ENCODE measurements around the gene MIER2. TPM values are rescaled to one million over a fixed set of nuclear protein-coding genes. Genes with fewer than 3 reads are reported as not detected.

MIER2 gene
- polyA plus RNA-seq, 3 donors, result 3.6 to 21.9 (median 6.9) TPM

DNA sequence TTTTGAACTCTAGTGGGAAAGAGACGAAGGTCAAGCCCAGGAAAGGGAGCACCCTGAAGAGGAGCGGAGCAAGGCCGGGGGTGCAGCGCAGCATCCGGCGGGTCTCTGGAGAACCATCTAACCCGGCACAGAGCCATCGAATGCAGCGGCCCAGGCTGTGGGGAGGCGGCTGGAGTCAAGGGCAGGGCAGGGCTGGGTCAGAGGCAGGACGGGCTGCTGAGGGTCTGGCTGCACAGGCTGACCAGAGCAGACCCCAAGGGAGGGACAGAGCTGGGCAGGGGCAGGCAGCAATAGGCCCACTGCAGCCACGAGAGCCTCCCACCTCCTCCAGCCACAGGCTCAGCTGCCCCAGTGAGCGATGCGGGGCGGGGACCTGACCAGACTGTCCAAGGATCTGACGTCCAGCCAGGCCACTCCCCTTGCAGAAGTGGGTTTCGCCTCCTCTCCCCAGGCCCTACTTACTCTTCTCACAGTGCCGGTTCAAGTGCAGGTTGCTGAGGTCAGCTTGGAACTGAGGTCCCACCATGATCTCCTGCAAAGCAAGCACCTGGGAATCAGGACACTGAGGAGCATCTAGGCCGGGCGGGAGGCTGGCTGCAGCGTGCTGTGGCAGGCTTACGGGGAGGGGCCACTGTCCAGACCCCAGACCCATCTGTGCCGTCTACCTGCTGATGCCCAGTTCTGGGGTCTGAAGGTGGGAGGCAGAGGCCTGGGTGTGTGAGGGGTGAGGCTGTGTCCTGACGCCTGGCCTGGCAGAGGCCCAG is 19.2 kb downstream of the MIER2 start:
- Histone ChIP-seq H3K4me1 (ENCODE audit: control insufficient read depth in 1 of 2, insufficient read depth in 2 of 2, low read length in 2 of 2) (no peaks in the 10 kb centered on the region), H2AFZ (ENCODE audit: insufficient read depth, low read depth, low read length, poor library complexity, severe bottlenecking) (no peak overlapping the region), H3K27me3 (ENCODE audit: control insufficient read depth in 2 of 2, insufficient read depth in 2 of 2, low read length in 2 of 2) (no peaks in the 10 kb centered on the region), H3K9ac (ENCODE audit: insufficient read depth, low read length, poor library complexity, severe bottlenecking) (no peak overlapping the region), H3K79me2 (ENCODE audit: insufficient read depth, low read length) (no peaks in the 10 kb centered on the region), H3K9me3 (replicated peaks in 1 of 2; ENCODE audit: control insufficient read depth in 1 of 2, insufficient read depth in 1 of 2, low read length in 2 of 2) (peaks cover 27 to 30% of the 10 kb centered on the region in 2 donors), H3K27ac (ENCODE audit: low read depth in 1 of 2, low read length in 2 of 2) (no peak overlapping the region), H3K4me2 (replicated peaks; ENCODE audit: extremely low read depth, low read length, poor library complexity, severe bottlenecking) (no peak overlapping the region), H3K4me3 (replicated peaks in 1 of 3; ENCODE audit: low read depth in 2 of 3, low read length in 3 of 3) (no peak overlapping the region), H4K20me1 (ENCODE audit: insufficient read depth, low read length) (peaks cover 57% of the 10 kb centered on the region), H3K36me3 (replicated peaks in 1 of 2; ENCODE audit: control insufficient read depth in 1 of 2, insufficient read depth in 2 of 2, low read length in 2 of 2) (peaks cover 79 to 95% of the 10 kb centered on the region in 2 donors)
- WGBS (ENCODE audit: insufficient coverage), result 94% methylated on average over 22 of the region's 24 CpGs
- Mint-ChIP-seq H3K27ac (peak overlapping the region in 1 of 7 donors; percentile 35), H3K9me3 (peaks cover 22 to 36% (median 31%) of the 10 kb centered on the region in 7 donors), H3K4me1 (no peaks in the 10 kb centered on the region), H3K4me3 (no peak overlapping the region), H3K36me3 (peaks cover 12 to 58% of the 10 kb centered on the region in 2 donors), H3K27me3 (ENCODE audit: low read depth in 3 of 3) (peaks cover 0 to 2% (median 1%) of the 10 kb centered on the region in 3 donors)
- no peak for DNase-seq
- intact Hi-C loops (cut with micrococcal nuclease), result no loop called here
- TF ChIP-seq, protein P1, sequence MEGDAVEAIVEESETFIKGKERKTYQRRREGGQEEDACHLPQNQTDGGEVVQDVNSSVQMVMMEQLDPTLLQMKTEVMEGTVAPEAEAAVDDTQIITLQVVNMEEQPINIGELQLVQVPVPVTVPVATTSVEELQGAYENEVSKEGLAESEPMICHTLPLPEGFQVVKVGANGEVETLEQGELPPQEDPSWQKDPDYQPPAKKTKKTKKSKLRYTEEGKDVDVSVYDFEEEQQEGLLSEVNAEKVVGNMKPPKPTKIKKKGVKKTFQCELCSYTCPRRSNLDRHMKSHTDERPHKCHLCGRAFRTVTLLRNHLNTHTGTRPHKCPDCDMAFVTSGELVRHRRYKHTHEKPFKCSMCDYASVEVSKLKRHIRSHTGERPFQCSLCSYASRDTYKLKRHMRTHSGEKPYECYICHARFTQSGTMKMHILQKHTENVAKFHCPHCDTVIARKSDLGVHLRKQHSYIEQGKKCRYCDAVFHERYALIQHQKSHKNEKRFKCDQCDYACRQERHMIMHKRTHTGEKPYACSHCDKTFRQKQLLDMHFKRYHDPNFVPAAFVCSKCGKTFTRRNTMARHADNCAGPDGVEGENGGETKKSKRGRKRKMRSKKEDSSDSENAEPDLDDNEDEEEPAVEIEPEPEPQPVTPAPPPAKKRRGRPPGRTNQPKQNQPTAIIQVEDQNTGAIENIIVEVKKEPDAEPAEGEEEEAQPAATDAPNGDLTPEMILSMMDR (IDR thresholded peaks at IDR 0.05), result no peak

DNA sequence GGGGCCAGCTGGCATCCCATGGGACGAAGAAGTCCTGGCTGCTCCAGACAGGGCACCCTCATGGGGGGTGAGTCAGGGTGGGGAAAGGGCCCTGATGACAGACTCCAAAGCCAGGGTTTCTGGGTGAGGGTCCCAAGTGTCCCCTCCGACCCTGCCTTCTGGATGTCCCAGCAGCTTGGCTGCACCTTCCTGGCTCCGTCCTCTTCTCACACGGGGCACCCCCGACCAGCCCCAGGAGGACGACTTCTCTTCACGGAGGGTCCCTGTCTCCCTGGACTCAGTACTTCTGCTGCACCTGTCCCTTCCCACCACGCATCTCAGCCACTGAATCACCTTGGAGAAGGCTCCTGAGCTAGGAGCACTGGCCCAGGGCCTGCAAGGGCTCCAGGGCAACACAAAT is 19.9 kb downstream of the MIER2 start:
- H3K27ac Mint-ChIP-seq, result peak overlapping the region in 1 of 7 donors; percentile 35
- H3K36me3 Mint-ChIP-seq, result peaks cover 17 to 55% of the 10 kb centered on the region in 2 donors
- peaks cover 17 to 32% (median 26%) of the 10 kb centered on the region in 7 donors for H3K9me3 Mint-ChIP-seq
- Histone ChIP-seq H2AFZ (ENCODE audit: insufficient read depth, low read depth, low read length, poor library complexity, severe bottlenecking) (no peak overlapping the region), H4K20me1 (ENCODE audit: insufficient read depth, low read length) (peaks cover 60% of the 10 kb centered on the region), H3K4me3 (replicated peaks in 1 of 3; ENCODE audit: low read depth in 2 of 3, low read length in 3 of 3) (no peak overlapping the region), H3K9ac (ENCODE audit: insufficient read depth, low read length, poor library complexity, severe bottlenecking) (no peak overlapping the region), H3K4me2 (replicated peaks; ENCODE audit: extremely low read depth, low read length, poor library complexity, severe bottlenecking) (no peak overlapping the region), H3K27me3 (ENCODE audit: control insufficient read depth in 2 of 2, insufficient read depth in 2 of 2, low read length in 2 of 2) (no peaks in the 10 kb centered on the region), H3K9me3 (replicated peaks in 1 of 2; ENCODE audit: control insufficient read depth in 1 of 2, insufficient read depth in 1 of 2, low read length in 2 of 2) (peaks cover 21 to 25% of the 10 kb centered on the region in 2 donors), H3K79me2 (ENCODE audit: insufficient read depth, low read length) (no peaks in the 10 kb centered on the region), H3K36me3 (replicated peaks in 1 of 2; ENCODE audit: control insufficient read depth in 1 of 2, insufficient read depth in 2 of 2, low read length in 2 of 2) (peaks cover 77 to 93% of the 10 kb centered on the region in 2 donors), H3K27ac (ENCODE audit: low read depth in 1 of 2, low read length in 2 of 2) (no peak overlapping the region), H3K4me1 (ENCODE audit: control insufficient read depth in 1 of 2, insufficient read depth in 2 of 2, low read length in 2 of 2) (no peaks in the 10 kb centered on the region)
- H3K4me1 Mint-ChIP-seq, result no peaks in the 10 kb centered on the region
- TF ChIP-seq, protein P1 (IDR thresholded peaks at IDR 0.05), result no peak
- peaks cover 0 to 2% (median 1%) of the 10 kb centered on the region in 3 donors for H3K27me3 Mint-ChIP-seq (ENCODE audit: low read depth in 3 of 3)
- 100% methylated on average over 7 of the region's 8 CpGs for WGBS (ENCODE audit: insufficient coverage)
- intact Hi-C loops (cut with micrococcal nuclease), result no loop called here
- no peak overlapping the region for H3K4me3 Mint-ChIP-seq
- DNase-seq, result no peak

All from CD14-positive monocyte (primary cell).